Type B pancreatic cell (in vitro differentiated cells): ENCODE results near the gene DGCR2. TPM values are rescaled to one million over a fixed set of nuclear protein-coding genes. Genes with fewer than 3 reads are reported as not detected.

Source experiments
- DNase-seq: peaks from one replicate; pipeline ENCODE4 v3.0.0; 2021; ENCODE audit warnings: mixed read lengths; ENCODE audit not compliant: unreplicated experiment; ENCODE audit errors: extremely low spot score
- H3K27ac Mint-ChIP-seq: 2 replicates; pipeline ENCODE4 v1.8.0; 2021; ENCODE audit warnings: mild to moderate bottlenecking, mixed read lengths
- H3K27me3 Mint-ChIP-seq: 2 replicates; pipeline ENCODE4 v1.8.0; 2021; ENCODE audit warnings: mixed read lengths
- H3K36me3 Mint-ChIP-seq: 2 replicates; pipeline ENCODE4 v1.8.0; 2021; ENCODE audit warnings: mixed read lengths
- H3K4me1 Mint-ChIP-seq: one replicate; pipeline ENCODE4 v1.8.0; 2021; ENCODE audit warnings: mixed read lengths; ENCODE audit not compliant: unreplicated experiment
- H3K4me3 Mint-ChIP-seq: 2 replicates; pipeline ENCODE4 v1.8.0; 2021; ENCODE audit warnings: mild to moderate bottlenecking, mixed read lengths
- H3K9me3 Mint-ChIP-seq: 2 replicates; pipeline ENCODE4 v1.8.0; 2021; ENCODE audit warnings: mixed read lengths
- CTCF ChIP-seq: fragments of 200-600 bp; sonication (generic); conservative IDR thresholded peaks from 2 replicates; pipeline ENCODE4 v1.5.0; 2021; ENCODE audit warnings: antibody characterized with exemption, mild to moderate bottlenecking
- total RNA-seq: library from RNA; stranded (reverse); gene quantifications from 2 replicates; pipeline ENCODE4 v1.2.1, GENCODE V29; 2021; ENCODE audit warnings: low replicate concordance

DGCR2 gene
- total RNA-seq, 1 donor from 2014 or later = 83.1 TPM

- Mint-ChIP-seq H3K4me1 (peaks cover 12% of the 10 kb centered on the region), H3K4me3 (no peak overlapping the region), H3K9me3 (no peaks in the 10 kb centered on the region), H3K36me3 (peaks cover 18% of the 10 kb centered on the region), H3K27ac (no peak overlapping the region), H3K27me3 (peaks cover 5% of the 10 kb centered on the region)
- DNase-seq = no peak
- no peak for TF ChIP-seq CTCF
Observed at GRCh38 chr22:19139974-19140373, 17.8 kb upstream of the DGCR2 start.

GRCh38 chr22:19139001-19139356, 16.8 kb upstream of the DGCR2 start:
- TF ChIP-seq CTCF = no peak
- Mint-ChIP-seq H3K9me3 (no peaks in the 10 kb centered on the region), H3K36me3 (peaks cover 13% of the 10 kb centered on the region), H3K4me3 (no peak overlapping the region), H3K27ac (no peak overlapping the region), H3K4me1 (peaks cover 3% of the 10 kb centered on the region), H3K27me3 (no peaks in the 10 kb centered on the region)
- no peak for DNase-seq

- no peak for TF ChIP-seq CTCF
- H3K36me3 Mint-ChIP-seq = peaks cover 13% of the 10 kb centered on the region
Observed at GRCh38 chr22:19138217-19139000, 16.2 kb upstream of the DGCR2 start.

DNA sequence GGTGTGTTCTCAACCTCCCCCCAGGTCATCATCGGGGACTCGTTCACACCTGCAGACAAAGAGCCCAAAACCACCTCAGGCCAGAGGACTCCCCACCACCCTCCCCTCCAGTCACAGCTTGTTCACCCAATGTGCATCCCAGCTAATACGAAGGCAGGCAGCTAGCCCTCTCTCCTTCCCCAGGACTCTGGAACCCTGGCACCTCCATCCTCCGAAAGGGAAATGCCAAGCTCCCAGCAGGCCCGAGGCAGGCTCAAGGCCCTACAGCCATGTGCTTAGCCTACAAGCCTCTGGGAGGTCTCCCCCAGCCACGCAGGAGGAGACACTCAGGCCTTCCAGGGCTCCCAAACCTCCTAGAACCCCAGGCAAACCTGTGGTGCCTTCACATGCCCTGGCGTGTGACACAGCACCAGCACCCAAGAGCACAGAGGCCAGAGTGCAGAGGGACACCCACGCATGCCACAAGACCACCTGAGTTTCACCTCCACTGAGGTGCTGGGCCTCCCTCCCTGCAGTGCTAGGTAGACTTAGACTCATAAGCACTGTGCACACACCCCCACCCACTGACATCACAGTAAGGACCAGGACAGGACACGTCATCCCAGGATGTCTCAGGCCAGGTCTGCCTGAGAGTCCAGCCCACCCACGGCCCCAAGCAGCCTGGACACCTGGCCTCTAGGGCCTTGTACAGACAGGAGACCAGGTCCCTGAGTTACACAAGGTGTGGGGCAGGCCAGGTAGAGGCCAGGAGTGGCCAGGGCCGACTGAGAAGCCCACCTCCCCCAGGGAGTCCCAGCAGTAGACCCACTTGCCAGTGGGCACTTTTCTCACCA, 15.4 kb upstream of the DGCR2 start:
- no peak for TF ChIP-seq CTCF
- H3K36me3 Mint-ChIP-seq = peaks cover 13% of the 10 kb centered on the region
- no peaks in the 10 kb centered on the region for H3K9me3 Mint-ChIP-seq
- H3K4me3 Mint-ChIP-seq = no peak overlapping the region
- no peak for DNase-seq
- H3K4me1 Mint-ChIP-seq = no peaks in the 10 kb centered on the region
- H3K27me3 Mint-ChIP-seq = no peaks in the 10 kb centered on the region
- H3K27ac Mint-ChIP-seq = no peak overlapping the region

More at GRCh38 chr22:19138217-19139000, 16.2 kb upstream of the DGCR2 start:
- no peaks in the 10 kb centered on the region for H3K4me1 Mint-ChIP-seq
- no peaks in the 10 kb centered on the region for H3K9me3 Mint-ChIP-seq
- no peak overlapping the region for H3K27ac Mint-ChIP-seq
- H3K27me3 Mint-ChIP-seq = no peaks in the 10 kb centered on the region
- H3K4me3 Mint-ChIP-seq = no peak overlapping the region
- no peak for DNase-seq

DNA sequence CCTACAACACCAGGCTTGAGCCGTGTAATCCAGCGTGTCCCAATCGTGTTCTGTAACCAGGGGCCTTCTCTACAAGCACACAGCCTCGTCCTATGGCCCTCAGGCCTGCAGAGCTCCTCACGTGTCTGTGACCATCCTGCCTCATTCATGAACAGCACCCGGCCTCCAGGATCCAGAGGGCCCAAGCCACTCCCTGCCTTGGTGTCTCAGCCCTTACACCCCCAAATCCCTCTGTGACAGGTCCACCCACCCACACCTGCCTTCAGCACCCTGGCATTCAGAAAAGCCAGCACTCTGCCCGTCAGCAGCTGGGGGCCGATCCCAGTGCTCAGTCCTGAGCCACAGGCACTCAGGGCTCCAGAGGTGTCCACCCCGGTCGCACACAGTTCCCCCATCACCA, 14.7 kb upstream of the DGCR2 start:
- H3K9me3 Mint-ChIP-seq = no peaks in the 10 kb centered on the region
- no peak overlapping the region for H3K4me3 Mint-ChIP-seq
- TF ChIP-seq CTCF = no peak
- H3K4me1 Mint-ChIP-seq = no peaks in the 10 kb centered on the region
- no peak for DNase-seq
- no peaks in the 10 kb centered on the region for H3K27me3 Mint-ChIP-seq
- peaks cover 13% of the 10 kb centered on the region for H3K36me3 Mint-ChIP-seq
- H3K27ac Mint-ChIP-seq = no peak overlapping the region
